Measurements from ENCODE around the gene KCNQ1OT1.

- TF ChIP-seq CBX1 (IDR thresholded peaks at IDR 0.05; ENCODE audit: low read depth) (no peak), POLR2A (conservative IDR thresholded peaks at IDR 0.05) (no peak), ZNF398 (CRISPR knock-in tag; IDR thresholded peaks at IDR 0.05) (no peak), CEBPB (tag; IDR thresholded peaks at IDR 0.05) (no peak), KDM1A (IDR thresholded peaks at IDR 0.05) (no peak), SMARCC2 (IDR thresholded peaks at IDR 0.05; ENCODE audit: low read depth) (no peak)
Observed at GRCh38 chr11:2571598-2572281, 128.1 kb downstream of the KCNQ1OT1 start.
